ENCODE data around the gene ERC1.

Gene ERC1

GRCh38 chr12:1391722-1392121 is 400.7 kb downstream of the ERC1 start:
- no peak for DNase-seq (ENCODE audit: low read depth in 2 of 2)

- DNase-seq (ENCODE audit: low read depth in 2 of 2), result no peak
Measured at GRCh38 chr12:1395421-1395955, 404.5 kb downstream of the ERC1 start.

GRCh38 chr12:1398673-1399072 is 407.6 kb downstream of the ERC1 start:
- no peak for DNase-seq (ENCODE audit: low read depth in 2 of 2)

- DNase-seq (ENCODE audit: low read depth in 2 of 2), result no peak
Measured at GRCh38 chr12:1401891-1402290, 410.9 kb downstream of the ERC1 start.

- no peak for DNase-seq (ENCODE audit: low read depth in 2 of 2)
Measured at GRCh38 chr12:1403417-1403816, 412.4 kb downstream of the ERC1 start.

GRCh38 chr12:1405619-1406018 is 414.6 kb downstream of the ERC1 start:
- DNase-seq (ENCODE audit: low read depth in 2 of 2), result no peak

GRCh38 chr12:1410794-1411193 is 419.8 kb downstream of the ERC1 start:
- DNase-seq (ENCODE audit: low read depth in 2 of 2), result no peak

GRCh38 chr12:1413930-1414329 is 422.9 kb downstream of the ERC1 start:
- no peak for DNase-seq (ENCODE audit: low read depth in 2 of 2)

GRCh38 chr12:1418144-1418543 is 427.1 kb downstream of the ERC1 start:
- DNase-seq (ENCODE audit: low read depth in 2 of 2), result no peak

GRCh38 chr12:1419849-1420371 is 428.9 kb downstream of the ERC1 start:
- no peak for DNase-seq (ENCODE audit: low read depth in 2 of 2)

- no peak for DNase-seq (ENCODE audit: low read depth in 2 of 2)
Measured at GRCh38 chr12:1421091-1421846, 430.2 kb downstream of the ERC1 start.

- DNase-seq (ENCODE audit: low read depth in 2 of 2), result no peak
Measured at GRCh38 chr12:1422604-1423315, 431.7 kb downstream of the ERC1 start.

GRCh38 chr12:1424674-1425395 is 433.8 kb downstream of the ERC1 start:
- DNase-seq (ENCODE audit: low read depth in 2 of 2), result no peak

- no peak for DNase-seq (ENCODE audit: low read depth in 2 of 2)
Measured at GRCh38 chr12:1425396-1425729, 434.3 kb downstream of the ERC1 start.

GRCh38 chr12:1428671-1429070 is 437.6 kb downstream of the ERC1 start:
- DNase-seq (ENCODE audit: low read depth in 2 of 2), result no peak

- DNase-seq (ENCODE audit: low read depth in 2 of 2), result peak; percentile 47 to 52
Measured at GRCh38 chr12:1429980-1430379, 439.0 kb downstream of the ERC1 start.

GRCh38 chr12:1434296-1434955 is 443.4 kb downstream of the ERC1 start:
- DNase-seq (ENCODE audit: low read depth in 2 of 2), result no peak

- no peak for DNase-seq (ENCODE audit: low read depth in 2 of 2)
Measured at GRCh38 chr12:1435044-1435443, 444.0 kb downstream of the ERC1 start.

- peak in 1 of 2 experiments; percentile 1 for DNase-seq (ENCODE audit: low read depth in 2 of 2)
Measured at GRCh38 chr12:1435456-1435855, 444.4 kb downstream of the ERC1 start.

GRCh38 chr12:1436015-1436414 is 445.0 kb downstream of the ERC1 start:
- DNase-seq (ENCODE audit: low read depth in 2 of 2), result no peak

GRCh38 chr12:1436981-1437380 is 446.0 kb downstream of the ERC1 start:
- DNase-seq (ENCODE audit: low read depth in 2 of 2), result no peak

- DNase-seq (ENCODE audit: low read depth in 2 of 2), result no peak
Measured at GRCh38 chr12:1439201-1439600, 448.2 kb downstream of the ERC1 start.

Measured in fibroblast of skin of left quadriceps (primary cell).